ENCODE data around the gene TNIK.

The TNIK gene

DNA sequence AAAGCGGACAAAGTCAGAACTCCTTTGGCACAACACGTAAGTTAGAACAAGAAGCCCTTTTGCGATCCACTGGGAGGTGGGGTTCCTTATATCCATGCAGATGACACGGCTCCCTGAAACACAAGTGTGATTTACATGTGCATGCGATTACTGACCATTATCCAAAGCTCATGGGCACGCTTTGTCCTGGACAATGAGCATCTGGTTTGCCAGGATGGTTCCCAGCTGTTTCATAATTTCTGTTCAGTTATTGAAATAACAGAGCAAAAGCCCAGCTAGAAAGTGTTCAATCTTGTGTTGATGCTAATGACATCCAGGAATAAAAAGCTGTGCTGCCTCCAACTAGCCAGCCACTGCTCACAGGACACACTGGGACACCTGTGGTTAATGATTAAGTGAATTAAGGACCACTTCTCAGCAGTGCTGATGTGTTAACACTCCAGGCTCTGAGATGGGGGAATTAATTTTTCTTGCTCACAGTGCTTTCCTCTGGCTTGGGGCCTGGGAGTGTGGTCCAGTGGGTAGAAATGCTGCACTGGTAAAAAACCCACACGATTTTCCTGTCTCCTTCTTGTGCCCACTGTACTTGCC, 310.6 kb downstream of the TNIK start:
- H3K36me3 ChIP-seq (ENCODE audit: control insufficient read depth, low read length) = no peaks in the 10 kb centered on the region
- H3F3A ChIP-seq (ENCODE audit: control insufficient read depth, insufficient read depth) = no peaks in the 10 kb centered on the region
- H3K79me2 ChIP-seq (ENCODE audit: control insufficient read depth, low read length) = no peaks in the 10 kb centered on the region
- TF ChIP-seq, protein P1, sequence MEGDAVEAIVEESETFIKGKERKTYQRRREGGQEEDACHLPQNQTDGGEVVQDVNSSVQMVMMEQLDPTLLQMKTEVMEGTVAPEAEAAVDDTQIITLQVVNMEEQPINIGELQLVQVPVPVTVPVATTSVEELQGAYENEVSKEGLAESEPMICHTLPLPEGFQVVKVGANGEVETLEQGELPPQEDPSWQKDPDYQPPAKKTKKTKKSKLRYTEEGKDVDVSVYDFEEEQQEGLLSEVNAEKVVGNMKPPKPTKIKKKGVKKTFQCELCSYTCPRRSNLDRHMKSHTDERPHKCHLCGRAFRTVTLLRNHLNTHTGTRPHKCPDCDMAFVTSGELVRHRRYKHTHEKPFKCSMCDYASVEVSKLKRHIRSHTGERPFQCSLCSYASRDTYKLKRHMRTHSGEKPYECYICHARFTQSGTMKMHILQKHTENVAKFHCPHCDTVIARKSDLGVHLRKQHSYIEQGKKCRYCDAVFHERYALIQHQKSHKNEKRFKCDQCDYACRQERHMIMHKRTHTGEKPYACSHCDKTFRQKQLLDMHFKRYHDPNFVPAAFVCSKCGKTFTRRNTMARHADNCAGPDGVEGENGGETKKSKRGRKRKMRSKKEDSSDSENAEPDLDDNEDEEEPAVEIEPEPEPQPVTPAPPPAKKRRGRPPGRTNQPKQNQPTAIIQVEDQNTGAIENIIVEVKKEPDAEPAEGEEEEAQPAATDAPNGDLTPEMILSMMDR (IDR thresholded peaks at IDR 0.05; ENCODE audit: low read depth, low read length, poor library complexity, severe bottlenecking) = no peak
- no peak overlapping the region for H3K27ac ChIP-seq (ENCODE audit: low read depth, low read length)
- H3K27me3 ChIP-seq (ENCODE audit: control insufficient read depth, low read length) = no peaks in the 10 kb centered on the region
- no peaks in the 10 kb centered on the region for H4K20me1 ChIP-seq (ENCODE audit: control insufficient read depth, insufficient read depth, low read depth, low read length)
- H3K9me3 ChIP-seq (ENCODE audit: control insufficient read depth, insufficient read depth, low read length) = no peaks in the 10 kb centered on the region
- no peak overlapping the region for H3K4me2 ChIP-seq (ENCODE audit: low read length)
- H3K4me1 ChIP-seq (ENCODE audit: control insufficient read depth, low read length) = no peaks in the 10 kb centered on the region
- no peak overlapping the region for H3K4me3 ChIP-seq (ENCODE audit: low read length)
- H3K9me2 ChIP-seq (replicated peaks; ENCODE audit: control insufficient read depth, low read length) = no peaks in the 10 kb centered on the region

DNA sequence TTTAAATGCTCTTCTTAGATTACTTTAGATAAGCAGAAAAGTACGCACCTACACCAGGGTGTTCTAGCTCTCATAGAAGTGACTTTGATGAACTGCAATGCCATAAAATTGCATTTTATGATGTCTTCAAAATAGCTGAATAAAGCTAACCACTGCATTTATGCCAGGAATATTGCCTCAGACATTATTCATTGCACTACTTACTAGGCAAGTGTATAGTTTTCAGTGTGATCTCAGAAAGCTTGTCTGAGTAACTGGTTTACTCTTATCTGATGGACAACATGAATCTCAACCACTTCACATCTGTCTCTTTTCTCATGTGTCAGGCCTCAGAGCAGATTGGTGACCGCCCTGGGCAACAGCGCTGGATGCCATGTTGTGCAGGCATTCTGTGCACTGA, 314.4 kb downstream of the TNIK start:
- H3K9me3 ChIP-seq (ENCODE audit: control insufficient read depth, insufficient read depth, low read length) = no peaks in the 10 kb centered on the region
- H3K9me2 ChIP-seq (replicated peaks; ENCODE audit: control insufficient read depth, low read length) = no peaks in the 10 kb centered on the region
- no peaks in the 10 kb centered on the region for H4K20me1 ChIP-seq (ENCODE audit: control insufficient read depth, insufficient read depth, low read depth, low read length)
- no peaks in the 10 kb centered on the region for H3K36me3 ChIP-seq (ENCODE audit: control insufficient read depth, low read length)
- no peaks in the 10 kb centered on the region for H3K4me1 ChIP-seq (ENCODE audit: control insufficient read depth, low read length)
- H3K27ac ChIP-seq (ENCODE audit: low read depth, low read length) = no peak overlapping the region
- H3K79me2 ChIP-seq (ENCODE audit: control insufficient read depth, low read length) = no peaks in the 10 kb centered on the region
- no peaks in the 10 kb centered on the region for H3K27me3 ChIP-seq (ENCODE audit: control insufficient read depth, low read length)
- no peak for TF ChIP-seq EZH2phosphoT487 (IDR thresholded peaks at IDR 0.05; ENCODE audit: borderline replicate concordance, low read length)
- TF ChIP-seq, protein P1 (IDR thresholded peaks at IDR 0.05; ENCODE audit: low read depth, low read length, poor library complexity, severe bottlenecking) = no peak
- no peaks in the 10 kb centered on the region for H3F3A ChIP-seq (ENCODE audit: control insufficient read depth, insufficient read depth)
- H3K4me3 ChIP-seq (ENCODE audit: low read length) = no peak overlapping the region
- H3K4me2 ChIP-seq (ENCODE audit: low read length) = no peak overlapping the region

DNA sequence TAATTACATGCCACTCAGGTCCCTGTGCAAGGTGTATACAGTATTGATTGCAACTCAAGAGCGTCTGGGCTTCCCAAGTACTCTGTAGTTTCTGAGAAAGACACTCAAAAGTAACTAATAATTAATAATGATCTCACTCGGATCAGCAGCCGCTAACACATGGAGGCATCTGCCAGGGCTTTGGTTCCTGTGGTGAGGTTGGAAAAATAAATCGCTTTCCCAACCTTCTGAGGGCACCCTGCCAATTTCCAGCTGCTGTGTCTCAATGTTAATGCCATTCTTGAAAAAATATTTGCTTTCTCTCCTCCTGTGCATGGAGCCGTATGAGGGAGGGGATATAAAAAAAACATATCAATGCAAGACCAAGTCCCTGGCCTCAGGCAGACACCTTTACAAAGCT, 317.2 kb downstream of the TNIK start:
- Histone ChIP-seq H3K4me2 (ENCODE audit: low read length) (no peak overlapping the region), H3K9me2 (replicated peaks; ENCODE audit: control insufficient read depth, low read length) (no peaks in the 10 kb centered on the region), H4K20me1 (ENCODE audit: control insufficient read depth, insufficient read depth, low read depth, low read length) (no peaks in the 10 kb centered on the region), H3K36me3 (ENCODE audit: control insufficient read depth, low read length) (no peaks in the 10 kb centered on the region), H3K9me3 (ENCODE audit: control insufficient read depth, insufficient read depth, low read length) (no peaks in the 10 kb centered on the region), H3K4me3 (ENCODE audit: low read length) (no peak overlapping the region), H3K4me1 (ENCODE audit: control insufficient read depth, low read length) (no peaks in the 10 kb centered on the region), H3F3A (ENCODE audit: control insufficient read depth, insufficient read depth) (no peaks in the 10 kb centered on the region), H3K27ac (ENCODE audit: low read depth, low read length) (no peak overlapping the region), H3K27me3 (ENCODE audit: control insufficient read depth, low read length) (no peaks in the 10 kb centered on the region), H3K79me2 (ENCODE audit: control insufficient read depth, low read length) (no peaks in the 10 kb centered on the region)
- TF ChIP-seq EZH2phosphoT487 (IDR thresholded peaks at IDR 0.05; ENCODE audit: borderline replicate concordance, low read length) = no peak
- TF ChIP-seq, protein P1 (IDR thresholded peaks at IDR 0.05; ENCODE audit: low read depth, low read length, poor library complexity, severe bottlenecking) = no peak

Data from DOHH2 (cell line).